ENCODE data around the gene PCDHA5. TPM values are rescaled to one million over a fixed set of nuclear protein-coding genes. Genes with fewer than 3 reads are reported as not detected.
A peak's percentile ranks its signal among the peaks of the same experiment; 100 is the strongest.
"Not testable (repeated sequence)": the region's sequence is repeated elsewhere in the genome, so short reads cannot be mapped to it uniquely, and the experiment has no call there.

Gene PCDHA5
- total RNA-seq, 2 donors from 2014 or later = 2.3 to 4.0 TPM

DNA sequence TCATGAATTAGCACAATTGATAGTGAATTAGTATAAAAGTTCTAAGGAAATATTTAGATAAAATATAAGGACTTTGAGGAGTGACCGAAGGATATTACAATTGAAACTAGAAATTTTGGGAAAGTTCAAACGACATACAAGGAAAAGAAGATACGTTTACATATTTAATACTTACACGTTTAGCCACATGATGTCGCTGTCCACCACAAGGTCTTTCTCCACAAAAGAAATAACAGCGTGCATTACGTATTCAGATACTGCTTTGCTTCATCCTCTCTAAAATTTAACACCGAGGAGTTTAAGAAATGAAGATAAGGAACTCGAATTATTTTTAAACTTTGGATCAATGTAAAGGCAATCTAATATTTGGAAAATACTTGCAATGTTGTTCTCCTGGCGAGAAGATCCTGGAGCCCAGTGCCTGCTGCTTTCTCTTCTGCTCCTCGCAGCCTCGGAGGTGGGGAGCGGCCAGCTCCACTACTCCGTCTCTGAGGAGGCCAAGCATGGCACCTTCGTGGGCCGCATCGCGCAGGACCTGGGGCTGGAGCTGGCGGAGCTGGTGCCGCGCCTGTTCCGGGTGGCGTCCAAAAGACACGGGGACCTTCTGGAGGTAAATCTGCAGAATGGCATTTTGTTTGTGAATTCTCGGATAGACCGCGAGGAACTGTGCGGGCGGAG, 20.5 kb upstream of the PCDHA5 start, which contains the start of gene PCDHA3:
TSS of gene PCDHA3 (plus strand) at position 242 of the 678 bp plus-strand sequence.
- intact Hi-C loops (cut with DNase I) = no loop called here
- Histone ChIP-seq H3K9me3 (peaks cover 0 to 44% (median 5%) of the 10 kb centered on the region in 3 donors), H3K4me1 (no peaks in the 10 kb centered on the region), H3K27me3 (no peaks in the 10 kb centered on the region), H3K4me3 (peak within 1 kb of the TSS in 1 of 2 donors; percentile 20), H3K36me3 (replicated peaks in 1 of 2; ENCODE audit: insufficient read depth in 1 of 2, low read depth in 2 of 2) (no peaks in the 10 kb centered on the region), H3K27ac (peak within 1 kb of the TSS in 1 of 4 donors; percentile 18)
- ATAC-seq (no peak), DNase-seq (peak in 2 of 4 donors; percentile 37 to 43)
- 9 to 13% methylated on average over 14 to 29 of the region's 29 CpGs for WGBS, 2 donors
- TF ChIP-seq POLR2A (IDR thresholded peaks at IDR 0.05) = no peak
- TF ChIP-seq, protein P1, sequence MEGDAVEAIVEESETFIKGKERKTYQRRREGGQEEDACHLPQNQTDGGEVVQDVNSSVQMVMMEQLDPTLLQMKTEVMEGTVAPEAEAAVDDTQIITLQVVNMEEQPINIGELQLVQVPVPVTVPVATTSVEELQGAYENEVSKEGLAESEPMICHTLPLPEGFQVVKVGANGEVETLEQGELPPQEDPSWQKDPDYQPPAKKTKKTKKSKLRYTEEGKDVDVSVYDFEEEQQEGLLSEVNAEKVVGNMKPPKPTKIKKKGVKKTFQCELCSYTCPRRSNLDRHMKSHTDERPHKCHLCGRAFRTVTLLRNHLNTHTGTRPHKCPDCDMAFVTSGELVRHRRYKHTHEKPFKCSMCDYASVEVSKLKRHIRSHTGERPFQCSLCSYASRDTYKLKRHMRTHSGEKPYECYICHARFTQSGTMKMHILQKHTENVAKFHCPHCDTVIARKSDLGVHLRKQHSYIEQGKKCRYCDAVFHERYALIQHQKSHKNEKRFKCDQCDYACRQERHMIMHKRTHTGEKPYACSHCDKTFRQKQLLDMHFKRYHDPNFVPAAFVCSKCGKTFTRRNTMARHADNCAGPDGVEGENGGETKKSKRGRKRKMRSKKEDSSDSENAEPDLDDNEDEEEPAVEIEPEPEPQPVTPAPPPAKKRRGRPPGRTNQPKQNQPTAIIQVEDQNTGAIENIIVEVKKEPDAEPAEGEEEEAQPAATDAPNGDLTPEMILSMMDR (IDR thresholded peaks at IDR 0.05) = peak in 5 of 7 experiments; percentile 24 to 53 (median 29)

DNA sequence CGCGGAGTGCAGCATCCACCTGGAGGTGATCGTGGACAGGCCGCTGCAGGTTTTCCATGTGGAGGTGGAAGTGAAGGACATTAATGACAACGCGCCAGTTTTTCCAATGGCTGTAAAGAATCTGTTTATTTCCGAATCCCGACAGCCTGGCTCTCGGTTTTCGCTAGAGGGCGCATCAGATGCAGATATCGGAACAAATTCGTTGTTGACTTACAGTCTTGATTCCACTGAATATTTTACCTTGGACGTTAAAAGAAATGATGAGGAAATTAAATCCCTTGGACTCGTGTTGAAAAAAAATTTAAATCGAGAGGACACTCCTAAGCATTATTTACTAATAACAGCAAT, 19.9 kb upstream of the PCDHA5 start:
- Histone ChIP-seq H3K27ac (peak overlapping the region in 1 of 4 donors; percentile 18), H3K4me3 (no peak overlapping the region), H3K4me1 (no peaks in the 10 kb centered on the region), H3K9me3 (peaks cover 0 to 39% (median 4%) of the 10 kb centered on the region in 3 donors), H3K36me3 (replicated peaks in 1 of 2; ENCODE audit: insufficient read depth in 1 of 2, low read depth in 2 of 2) (no peaks in the 10 kb centered on the region), H3K27me3 (no peaks in the 10 kb centered on the region)
- ATAC-seq = no peak
- 9 to 20% methylated on average over 14 to 16 of the region's 16 CpGs for WGBS, 2 donors
- TF ChIP-seq, protein P1 (IDR thresholded peaks at IDR 0.05) = peak in 5 of 7 experiments; percentile 8 to 35 (median 20)
- no peak for TF ChIP-seq POLR2A (IDR thresholded peaks at IDR 0.05)
- intact Hi-C loops (cut with DNase I) = no loop called here
- DNase-seq = peak in 2 of 4 donors; percentile 22 to 46

DNA sequence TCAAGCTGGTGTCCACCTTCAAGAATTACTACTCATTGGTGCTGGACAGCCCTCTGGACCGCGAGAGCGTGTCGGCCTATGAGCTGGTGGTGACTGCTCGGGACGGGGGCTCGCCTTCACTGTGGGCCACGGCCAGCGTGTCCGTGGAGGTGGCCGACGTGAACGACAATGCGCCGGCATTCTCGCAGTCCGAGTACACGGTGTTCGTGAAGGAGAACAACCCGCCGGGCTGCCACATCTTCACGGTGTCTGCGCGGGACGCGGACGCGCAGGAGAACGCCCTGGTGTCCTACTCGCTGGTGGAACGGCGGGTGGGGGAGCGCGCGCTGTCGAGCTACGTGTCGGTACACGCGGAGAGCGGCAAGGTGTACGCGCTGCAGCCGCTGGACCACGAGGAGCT, 19.0 kb upstream of the PCDHA5 start:
- H3K4me1 ChIP-seq; ATAC-seq; H3K27me3 ChIP-seq; DNase-seq; H3K36me3 ChIP-seq (replicated peaks in 1 of 2; ENCODE audit: insufficient read depth in 1 of 2, low read depth in 2 of 2); intact Hi-C loops (cut with DNase I); H3K4me3 ChIP-seq; H3K27ac ChIP-seq: not testable (repeated sequence)
- WGBS, 2 donors = 34 to 53% methylated on average over 6 to 43 of the region's 45 CpGs
- H3K9me3 ChIP-seq = peaks cover 0 to 37% (median 3%) of the 10 kb centered on the region in 3 donors

DNA sequence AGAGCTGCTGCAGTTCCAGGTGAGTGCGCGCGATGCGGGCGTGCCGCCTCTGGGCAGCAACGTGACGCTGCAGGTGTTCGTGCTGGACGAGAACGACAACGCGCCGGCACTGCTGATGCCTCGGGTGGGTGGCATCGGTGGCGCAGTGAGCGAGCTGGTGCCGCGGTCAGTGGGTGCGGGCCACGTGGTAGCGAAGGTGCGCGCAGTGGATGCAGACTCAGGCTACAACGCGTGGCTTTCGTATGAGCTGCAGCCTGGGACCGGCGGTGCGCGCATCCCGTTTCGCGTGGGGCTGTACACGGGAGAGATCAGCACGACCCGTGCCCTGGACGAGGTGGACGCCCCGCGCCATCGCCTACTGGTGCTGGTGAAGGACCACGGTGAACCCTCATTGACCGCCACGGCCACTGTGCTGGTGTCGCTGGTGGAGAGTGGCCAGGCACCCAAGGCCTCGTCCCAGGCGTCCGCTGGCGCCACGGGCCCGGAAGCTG, 18.6 kb upstream of the PCDHA5 start:
- no peak overlapping the region for H3K4me3 ChIP-seq
- no peak for TF ChIP-seq POLR2A (IDR thresholded peaks at IDR 0.05)
- TF ChIP-seq, protein P1 (IDR thresholded peaks at IDR 0.05) = no peak
- peaks cover 0 to 41% (median 3%) of the 10 kb centered on the region in 3 donors for H3K9me3 ChIP-seq
- DNase-seq = no peak
- H3K27me3 ChIP-seq = no peaks in the 10 kb centered on the region
- no peak for ATAC-seq
- H3K27ac ChIP-seq = no peak overlapping the region
- no peaks in the 10 kb centered on the region for H3K4me1 ChIP-seq
- 30 to 51% methylated on average over 12 to 53 of the region's 53 CpGs for WGBS, 2 donors
- intact Hi-C loops (cut with DNase I) = no loop called here
- no peaks in the 10 kb centered on the region for H3K36me3 ChIP-seq (replicated peaks in 1 of 2; ENCODE audit: insufficient read depth in 1 of 2, low read depth in 2 of 2)

DNA sequence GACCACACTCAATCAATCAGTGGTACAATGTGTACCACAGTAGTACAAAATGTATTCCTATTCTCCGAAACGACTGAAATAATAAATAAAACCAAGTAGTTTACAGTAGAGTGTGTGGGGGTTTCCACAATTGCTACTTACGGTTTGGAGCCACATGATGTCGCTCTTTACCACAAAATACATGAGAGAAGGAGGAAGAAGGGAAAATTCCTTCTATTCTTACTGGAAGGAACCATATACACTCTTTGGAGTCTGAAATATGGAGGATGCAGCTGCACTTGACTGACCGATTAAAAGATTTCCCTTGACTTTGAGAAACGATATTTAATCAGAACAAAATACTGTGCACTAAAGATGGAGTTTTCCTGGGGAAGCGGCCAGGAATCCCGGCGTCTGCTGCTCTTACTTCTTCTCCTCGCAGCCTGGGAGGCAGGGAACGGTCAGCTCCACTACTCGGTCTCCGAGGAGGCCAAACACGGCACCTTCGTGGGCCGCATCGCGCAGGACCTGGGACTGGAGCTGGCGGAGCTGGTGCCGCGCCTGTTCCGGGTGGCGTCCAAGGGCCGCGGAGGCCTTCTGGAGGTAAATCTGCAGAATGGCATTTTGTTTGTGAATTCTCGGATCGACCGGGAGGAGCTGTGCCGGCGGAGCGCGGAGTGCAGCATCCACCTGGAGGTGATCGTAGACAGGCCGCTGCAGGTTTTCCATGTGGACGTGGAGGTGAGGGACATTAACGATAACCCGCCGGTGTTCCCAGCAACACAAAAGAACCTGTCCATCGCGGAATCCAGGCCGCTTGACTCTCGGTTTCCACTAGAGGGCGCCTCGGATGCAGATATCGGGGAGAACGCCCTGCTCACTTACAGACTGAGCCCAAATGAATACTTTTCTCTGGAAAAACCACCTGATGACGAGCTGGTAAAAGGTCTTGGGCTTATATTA, 14.3 kb upstream of the PCDHA5 start, which contains the start of gene PCDHA4:
TSS of gene PCDHA4 (plus strand) at position 235 of the 942 bp plus-strand sequence.
- H3K4me3 ChIP-seq = no peak within 1 kb of the TSS
- H3K4me1 ChIP-seq = no peaks in the 10 kb centered on the region
- H3K36me3 ChIP-seq (replicated peaks in 1 of 2; ENCODE audit: insufficient read depth in 1 of 2, low read depth in 2 of 2) = no peaks in the 10 kb centered on the region
- peaks cover 0 to 36% (median 3%) of the 10 kb centered on the region in 3 donors for H3K9me3 ChIP-seq
- H3K27ac ChIP-seq = peak within 1 kb of the TSS in 3 of 4 donors; percentile 20 to 54 (median 21)
- TF ChIP-seq, protein P1 (IDR thresholded peaks at IDR 0.05) = peak in 6 of 7 experiments; percentile 16 to 59 (median 29)
- no peak for TF ChIP-seq POLR2A (IDR thresholded peaks at IDR 0.05)
- intact Hi-C loops (cut with DNase I) = no loop called here
- peak; percentile 40 to 67 (median 45) for DNase-seq
- no peaks in the 10 kb centered on the region for H3K27me3 ChIP-seq
- peak; percentile 64 for ATAC-seq
- WGBS, 2 donors = 14 to 15% methylated on average over 29 to 45 of the region's 47 CpGs

DNA sequence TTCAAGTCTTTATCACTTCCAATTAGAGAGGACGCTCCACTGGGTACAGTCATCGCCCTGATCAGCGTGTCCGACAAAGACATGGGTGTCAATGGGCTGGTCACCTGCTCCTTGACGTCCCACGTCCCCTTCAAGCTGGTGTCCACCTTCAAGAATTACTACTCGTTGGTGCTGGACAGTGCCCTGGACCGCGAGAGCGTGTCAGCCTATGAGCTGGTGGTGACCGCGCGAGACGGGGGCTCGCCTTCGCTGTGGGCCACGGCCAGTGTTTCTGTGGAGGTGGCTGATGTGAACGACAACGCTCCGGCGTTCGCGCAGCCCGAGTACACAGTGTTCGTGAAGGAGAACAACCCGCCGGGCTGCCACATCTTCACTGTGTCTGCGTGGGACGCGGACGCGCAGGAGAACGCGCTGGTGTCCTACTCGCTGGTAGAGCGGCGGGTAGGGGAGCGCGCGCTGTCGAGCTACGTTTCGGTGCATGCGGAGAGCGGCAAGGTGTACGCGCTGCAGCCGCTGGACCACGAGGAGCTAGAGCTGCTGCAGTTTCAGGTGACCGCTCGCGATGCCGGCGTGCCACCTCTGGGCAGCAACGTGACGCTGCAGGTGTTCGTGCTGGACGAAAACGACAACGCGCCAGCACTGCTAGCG, 13.0 kb upstream of the PCDHA5 start:
- DNase-seq; intact Hi-C loops (cut with DNase I); ATAC-seq; H3K4me1 ChIP-seq; H3K4me3 ChIP-seq; H3K27ac ChIP-seq; H3K36me3 ChIP-seq (replicated peaks in 1 of 2; ENCODE audit: insufficient read depth in 1 of 2, low read depth in 2 of 2); H3K27me3 ChIP-seq: not testable (repeated sequence)
- H3K9me3 ChIP-seq = peaks cover 0 to 23% (median 0%) of the 10 kb centered on the region in 3 donors
- WGBS, 2 donors = 52 to 63% methylated on average over 49 to 61 of the region's 62 CpGs

Data from body of pancreas (tissue), 4 donors.